ENCODE measurements around the gene TTLL4.

Gene TTLL4

DNA sequence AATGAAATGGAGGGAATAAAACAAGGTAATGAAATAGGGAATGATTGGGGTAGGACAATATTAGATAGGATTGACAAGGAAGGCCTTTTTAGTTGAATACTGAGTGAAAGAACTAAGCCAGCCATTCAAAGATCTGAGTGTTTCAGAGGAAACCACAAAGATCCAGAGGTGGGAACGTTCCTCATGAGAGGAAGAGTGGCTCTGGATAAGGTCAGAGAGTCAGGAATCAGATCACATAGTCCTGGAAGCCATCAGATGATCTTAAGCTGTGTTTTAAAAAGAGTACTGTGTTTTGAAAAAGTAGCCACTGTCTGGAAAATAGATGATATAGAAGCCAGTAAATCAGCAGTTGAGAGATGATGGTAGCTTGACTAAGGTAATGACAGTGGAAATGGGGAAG lies 11.8 kb downstream of the TTLL4 start:
- peaks cover 4% of the 10 kb centered on the region; the same call in 1 of the 2 replicates for H3K36me3 ChIP-seq (ENCODE audit: insufficient read depth, low read length)
- no peak overlapping the region for H3K4me3 ChIP-seq (ENCODE audit: low read length, poor library complexity, severe bottlenecking)
- peaks cover 12% of the 10 kb centered on the region for H3K4me1 ChIP-seq (ENCODE audit: insufficient read depth, low read length, poor library complexity, severe bottlenecking)
- TF ChIP-seq EZH2phosphoT487 (IDR thresholded peaks at IDR 0.05; ENCODE audit: borderline replicate concordance): no peak
- TF ChIP-seq, protein P1, sequence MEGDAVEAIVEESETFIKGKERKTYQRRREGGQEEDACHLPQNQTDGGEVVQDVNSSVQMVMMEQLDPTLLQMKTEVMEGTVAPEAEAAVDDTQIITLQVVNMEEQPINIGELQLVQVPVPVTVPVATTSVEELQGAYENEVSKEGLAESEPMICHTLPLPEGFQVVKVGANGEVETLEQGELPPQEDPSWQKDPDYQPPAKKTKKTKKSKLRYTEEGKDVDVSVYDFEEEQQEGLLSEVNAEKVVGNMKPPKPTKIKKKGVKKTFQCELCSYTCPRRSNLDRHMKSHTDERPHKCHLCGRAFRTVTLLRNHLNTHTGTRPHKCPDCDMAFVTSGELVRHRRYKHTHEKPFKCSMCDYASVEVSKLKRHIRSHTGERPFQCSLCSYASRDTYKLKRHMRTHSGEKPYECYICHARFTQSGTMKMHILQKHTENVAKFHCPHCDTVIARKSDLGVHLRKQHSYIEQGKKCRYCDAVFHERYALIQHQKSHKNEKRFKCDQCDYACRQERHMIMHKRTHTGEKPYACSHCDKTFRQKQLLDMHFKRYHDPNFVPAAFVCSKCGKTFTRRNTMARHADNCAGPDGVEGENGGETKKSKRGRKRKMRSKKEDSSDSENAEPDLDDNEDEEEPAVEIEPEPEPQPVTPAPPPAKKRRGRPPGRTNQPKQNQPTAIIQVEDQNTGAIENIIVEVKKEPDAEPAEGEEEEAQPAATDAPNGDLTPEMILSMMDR (conservative IDR thresholded peaks at IDR 0.05; ENCODE audit: low read length): no peak
- no peak overlapping the region for H3K9ac ChIP-seq (ENCODE audit: low read depth, low read length, poor library complexity, severe bottlenecking)
- H3F3A ChIP-seq (ENCODE audit: low read depth): no peaks in the 10 kb centered on the region; the same call in 1 of the 2 replicates
- H3K9me2 ChIP-seq (replicated peaks; ENCODE audit: low read depth, low read length): no peaks in the 10 kb centered on the region
- peaks cover 42% of the 10 kb centered on the region; the same call in 1 of the 2 replicates for H3K79me2 ChIP-seq (ENCODE audit: insufficient read depth, low read length)
- H3K9me3 ChIP-seq (ENCODE audit: insufficient read depth, low read depth, low read length): peaks cover 16% of the 10 kb centered on the region; the same call in 1 of the 2 replicates
- H3K4me2 ChIP-seq (ENCODE audit: low read depth, low read length, poor library complexity, severe bottlenecking): peak overlapping the region; percentile 3
- no peak overlapping the region for H2AFZ ChIP-seq (ENCODE audit: low read length)
- H4K20me1 ChIP-seq (ENCODE audit: insufficient read depth, low read length, poor library complexity, severe bottlenecking): no peaks in the 10 kb centered on the region
- H3K27me3 ChIP-seq (ENCODE audit: insufficient read depth, low read length, poor library complexity, severe bottlenecking): no peaks in the 10 kb centered on the region

GRCh38 chr2:218722876-218723785 lies 12.5 kb downstream of the TTLL4 start:
- Histone ChIP-seq H2AFZ (ENCODE audit: low read length) (no peak overlapping the region), H3K36me3 (ENCODE audit: insufficient read depth, low read length) (peaks cover 8% of the 10 kb centered on the region; the same call in 1 of the 2 replicates), H3F3A (ENCODE audit: low read depth) (no peaks in the 10 kb centered on the region; the same call in 1 of the 2 replicates), H3K27me3 (ENCODE audit: insufficient read depth, low read length, poor library complexity, severe bottlenecking) (no peaks in the 10 kb centered on the region), H3K9me2 (replicated peaks; ENCODE audit: low read depth, low read length) (no peaks in the 10 kb centered on the region), H3K4me2 (ENCODE audit: low read depth, low read length, poor library complexity, severe bottlenecking) (peak overlapping the region; percentile 3), H3K9ac (ENCODE audit: low read depth, low read length, poor library complexity, severe bottlenecking) (no peak overlapping the region), H3K79me2 (ENCODE audit: insufficient read depth, low read length) (peaks cover 42% of the 10 kb centered on the region; the same call in 1 of the 2 replicates), H3K9me3 (ENCODE audit: insufficient read depth, low read depth, low read length) (peaks cover 19% of the 10 kb centered on the region; the same call in 1 of the 2 replicates), H4K20me1 (ENCODE audit: insufficient read depth, low read length, poor library complexity, severe bottlenecking) (no peaks in the 10 kb centered on the region), H3K4me3 (ENCODE audit: low read length, poor library complexity, severe bottlenecking) (no peak overlapping the region), H3K4me1 (ENCODE audit: insufficient read depth, low read length, poor library complexity, severe bottlenecking) (peaks cover 11% of the 10 kb centered on the region)
- TF ChIP-seq EZH2phosphoT487 (IDR thresholded peaks at IDR 0.05; ENCODE audit: borderline replicate concordance): no peak
- TF ChIP-seq, protein P1 (conservative IDR thresholded peaks at IDR 0.05; ENCODE audit: low read length): no peak

DNA sequence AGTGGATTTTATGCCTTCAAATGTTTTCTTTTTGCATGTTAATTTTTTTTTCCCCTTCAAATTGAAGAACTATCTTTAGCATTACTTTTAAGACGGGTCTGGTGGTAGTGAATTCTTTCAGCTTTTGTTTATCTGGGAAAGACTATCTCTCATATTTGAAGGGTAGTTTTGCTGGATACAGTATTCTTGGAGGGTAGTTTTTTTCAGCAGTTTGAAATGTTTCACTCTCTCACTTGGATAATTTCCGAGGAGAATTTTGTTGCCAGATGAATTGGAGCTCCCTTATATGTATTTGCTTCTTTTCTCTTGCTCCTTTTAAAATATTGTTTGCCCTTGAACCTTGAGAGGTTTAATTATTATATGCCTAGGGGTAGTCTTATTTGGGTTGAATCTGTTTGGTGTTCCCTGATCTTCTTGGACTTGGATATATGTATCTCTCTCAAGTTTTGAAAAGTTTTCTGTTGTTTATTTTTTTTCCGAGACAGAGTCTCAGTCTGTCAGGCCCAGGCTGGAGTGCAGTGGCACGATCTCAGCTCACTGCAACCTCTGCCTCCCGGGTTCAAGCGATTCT lies 15.5 kb downstream of the TTLL4 start:
- Histone ChIP-seq H3K36me3 (ENCODE audit: insufficient read depth, low read length) (peaks cover 14% of the 10 kb centered on the region; the same call in 1 of the 2 replicates), H3K4me1 (ENCODE audit: insufficient read depth, low read length, poor library complexity, severe bottlenecking) (peaks cover 11% of the 10 kb centered on the region), H3K79me2 (ENCODE audit: insufficient read depth, low read length) (peaks cover 22% of the 10 kb centered on the region; the same call in 1 of the 2 replicates), H3K4me2 (ENCODE audit: low read depth, low read length, poor library complexity, severe bottlenecking) (no peak overlapping the region), H3K9ac (ENCODE audit: low read depth, low read length, poor library complexity, severe bottlenecking) (no peak overlapping the region), H3K9me3 (ENCODE audit: insufficient read depth, low read depth, low read length) (peaks cover 19% of the 10 kb centered on the region; the same call in 1 of the 2 replicates), H3F3A (ENCODE audit: low read depth) (no peaks in the 10 kb centered on the region; the same call in 1 of the 2 replicates), H3K9me2 (replicated peaks; ENCODE audit: low read depth, low read length) (no peaks in the 10 kb centered on the region), H4K20me1 (ENCODE audit: insufficient read depth, low read length, poor library complexity, severe bottlenecking) (no peaks in the 10 kb centered on the region), H2AFZ (ENCODE audit: low read length) (no peak overlapping the region), H3K27me3 (ENCODE audit: insufficient read depth, low read length, poor library complexity, severe bottlenecking) (no peaks in the 10 kb centered on the region), H3K4me3 (ENCODE audit: low read length, poor library complexity, severe bottlenecking) (no peak overlapping the region)
- no peak for TF ChIP-seq EZH2phosphoT487 (IDR thresholded peaks at IDR 0.05; ENCODE audit: borderline replicate concordance)
- TF ChIP-seq, protein P1 (conservative IDR thresholded peaks at IDR 0.05; ENCODE audit: low read length): no peak

All from Loucy (cell line).